PC-3 (cell line): ENCODE data around the gene SPATA9. TPM values are rescaled to one million over a fixed set of nuclear protein-coding genes. Genes with fewer than 3 reads are reported as not detected.
"Not testable (repeated sequence)": the region's sequence is repeated elsewhere in the genome, so short reads cannot be mapped to it uniquely, and the experiment has no call there.

ENCODE experiments used
- ATAC-seq: fragments of 200-7000 bp; cut with Tn5 transposase; 2 replicates; pipeline ENCODE4 v1.9.1; 2020; ENCODE audit warnings: mild to moderate bottlenecking, moderate library complexity
- BruUV-seq: library from RNA; stranded (reverse); fragments of 400-500 nt; replicated peaks from 2 replicates; lab custom pipeline; 2021; lab: Mats Ljungman, UMichigan
- CTCF ChIA-PET: fragments of 300-600 bp; sonication (Branson Sonifier 250); formaldehyde crosslinking; loops from one replicate; lab custom pipeline; 2022; ENCODE audit warnings: antibody characterized with exemption; lab: Charles Lee
- POLR2A ChIA-PET: fragments of 300-600 bp; sonication (Branson Sonifier 250); formaldehyde crosslinking; loops from one replicate; lab custom pipeline; 2022; ENCODE audit warnings: antibody characterized with exemption; ENCODE audit not compliant: unreplicated experiment; lab: Charles Lee
- DNase-seq: peaks from one replicate; pipeline ENCODE4 v3.0.0-alpha.2; 2015
- H2AFZ ChIP-seq: fragments of 300-600 bp; sonication (generic); 2 replicates; pipeline ENCODE4 v1.6.0; 2016; ENCODE audit warnings: antibody characterized with exemption, low read length
- H3F3A ChIP-seq: fragments of 300-600 bp; sonication (generic); one replicate; pipeline ENCODE4 v1.6.0; 2017; ENCODE audit warnings: antibody characterized with exemption, low read length, control low read depth, mild to moderate bottlenecking; ENCODE audit not compliant: unreplicated experiment
- H3K27ac ChIP-seq: fragments of 300-600 bp; sonication (generic); 2 replicates; pipeline ENCODE4 v1.5.1; 2016; ENCODE audit warnings: mild to moderate bottlenecking, low read length
- H3K27me3 ChIP-seq: fragments of 300-600 bp; sonication (generic); 2 replicates; pipeline ENCODE4 v1.6.1; 2016; ENCODE audit warnings: low read length, mixed read lengths
- H3K36me3 ChIP-seq: fragments of 300-600 bp; sonication (generic); 2 replicates; pipeline ENCODE4 v1.6.1; 2016; ENCODE audit warnings: low read depth, mixed run types, low read length, mixed read lengths
- H3K4me1 ChIP-seq: fragments of 300-600 bp; sonication (generic); 2 replicates; pipeline ENCODE4 v1.5.1; 2016; ENCODE audit warnings: low read length; ENCODE audit not compliant: insufficient read depth
- H3K4me2 ChIP-seq: fragments of 300-600 bp; sonication (generic); 2 replicates; pipeline ENCODE4 v1.6.0; 2016; ENCODE audit warnings: low read length
- H3K4me3 ChIP-seq: fragments of 300-600 bp; sonication (generic); 2 replicates; pipeline ENCODE4 v1.5.1; 2016; ENCODE audit warnings: mild to moderate bottlenecking, low read length, mixed read lengths
- H3K79me2 ChIP-seq: fragments of 300-600 bp; sonication (generic); 2 replicates; pipeline ENCODE4 v1.6.1; 2017; ENCODE audit warnings: low read length, mixed read lengths
- H3K9ac ChIP-seq: fragments of 300-600 bp; sonication (generic); 2 replicates; pipeline ENCODE4 v1.6.0; 2016; ENCODE audit warnings: mild to moderate bottlenecking, low read length
- H3K9me2 ChIP-seq: fragments of 300-600 bp; sonication (generic); replicated peaks from 2 replicates; pipeline ENCODE4 v1.6.1; 2016; ENCODE audit warnings: mixed run types, low read length, mixed read lengths
- H3K9me3 ChIP-seq: fragments of 300-600 bp; sonication (generic); 2 replicates; pipeline ENCODE4 v1.6.1; 2016; ENCODE audit warnings: low read length, mixed read lengths
- H4K20me1 ChIP-seq: fragments of 300-600 bp; sonication (generic); 2 replicates; pipeline ENCODE4 v1.6.1; 2016; ENCODE audit warnings: low read length, mixed read lengths
- EZH2 ChIP-seq: fragments of 300-600 bp; sonication (generic); IDR thresholded peaks from one replicate; pipeline ENCODE4 v1.6.1; 2017; ENCODE audit warnings: antibody characterized with exemption, mild to moderate bottlenecking, low read length; ENCODE audit not compliant: unreplicated experiment
- EZH2phosphoT487 ChIP-seq: fragments of 300-600 bp; sonication (generic); IDR thresholded peaks from 2 replicates; pipeline ENCODE4 v1.6.1; 2018; ENCODE audit warnings: mild to moderate bottlenecking, antibody characterized with exemption, low read length, borderline replicate concordance
- intact Hi-C: fragments of 100-400 bp; cut with micrococcal nuclease; formaldehyde crosslinking; loops from 2 replicates; pipeline ENCODE4 v1.9.0; 2023
- total RNA-seq: library from RNA; depleted of rRNA; stranded (reverse); fragments of >200 nt; gene quantifications from 2 replicates; pipeline ENCODE4 v1.2.3, GENCODE V29; 2014
- TF ChIP-seq, protein P1 (sequence below): fragments of 300-600 bp; sonication (generic); conservative IDR thresholded peaks from 2 replicates; pipeline ENCODE4 v1.5.1; 2017; ENCODE audit warnings: antibody characterized with exemption, low read depth, mild to moderate bottlenecking, low read length

Gene SPATA9
- total RNA-seq, 1 experiment from 2014 or later = not detected

DNA sequence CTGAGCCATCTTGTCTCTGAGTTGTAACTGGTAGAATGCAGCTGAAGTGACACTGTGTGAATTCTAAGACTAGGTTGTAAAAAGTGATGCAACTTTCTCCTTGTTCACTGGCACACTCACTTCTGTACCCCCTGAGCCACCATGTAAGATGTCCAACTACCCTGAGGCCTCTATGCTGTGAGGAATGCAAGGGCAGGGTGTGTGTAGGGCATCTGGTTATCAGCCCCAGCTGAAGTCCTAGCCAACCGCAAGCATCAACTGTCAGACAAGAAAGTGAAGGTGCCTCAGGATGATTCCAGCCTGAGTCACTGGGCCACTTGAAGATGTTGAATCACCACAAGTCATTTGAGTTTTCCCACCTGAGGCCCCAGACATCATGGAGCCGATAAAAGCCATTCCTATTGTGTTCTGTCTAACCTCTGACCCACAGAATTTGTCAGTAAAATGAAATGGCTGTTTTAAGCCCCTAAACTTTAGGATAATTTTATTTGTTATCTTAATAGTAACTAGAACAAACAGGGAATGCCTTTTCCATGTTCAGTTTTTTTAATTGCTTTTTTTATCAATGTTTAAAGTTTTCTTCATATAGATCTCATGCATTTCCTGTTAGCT lies 29.7 kb upstream of the SPATA9 start:
- Histone ChIP-seq H3K9ac (no peak overlapping the region), H4K20me1 (no peaks in the 10 kb centered on the region), H3K4me1 (peaks cover 24% of the 10 kb centered on the region), H3K79me2 (no peaks in the 10 kb centered on the region), H2AFZ (no peak overlapping the region), H3K4me3 (no peak overlapping the region), H3K4me2 (peak overlapping the region; percentile 39; the same call in 1 of the 2 replicates), H3K9me3 (no peaks in the 10 kb centered on the region), H3K9me2 (no peaks in the 10 kb centered on the region), H3K27ac (peak overlapping the region; percentile 45), H3K36me3 (no peaks in the 10 kb centered on the region), H3K27me3 (no peaks in the 10 kb centered on the region), H3F3A (no peaks in the 10 kb centered on the region)
- TF ChIP-seq, protein P1, sequence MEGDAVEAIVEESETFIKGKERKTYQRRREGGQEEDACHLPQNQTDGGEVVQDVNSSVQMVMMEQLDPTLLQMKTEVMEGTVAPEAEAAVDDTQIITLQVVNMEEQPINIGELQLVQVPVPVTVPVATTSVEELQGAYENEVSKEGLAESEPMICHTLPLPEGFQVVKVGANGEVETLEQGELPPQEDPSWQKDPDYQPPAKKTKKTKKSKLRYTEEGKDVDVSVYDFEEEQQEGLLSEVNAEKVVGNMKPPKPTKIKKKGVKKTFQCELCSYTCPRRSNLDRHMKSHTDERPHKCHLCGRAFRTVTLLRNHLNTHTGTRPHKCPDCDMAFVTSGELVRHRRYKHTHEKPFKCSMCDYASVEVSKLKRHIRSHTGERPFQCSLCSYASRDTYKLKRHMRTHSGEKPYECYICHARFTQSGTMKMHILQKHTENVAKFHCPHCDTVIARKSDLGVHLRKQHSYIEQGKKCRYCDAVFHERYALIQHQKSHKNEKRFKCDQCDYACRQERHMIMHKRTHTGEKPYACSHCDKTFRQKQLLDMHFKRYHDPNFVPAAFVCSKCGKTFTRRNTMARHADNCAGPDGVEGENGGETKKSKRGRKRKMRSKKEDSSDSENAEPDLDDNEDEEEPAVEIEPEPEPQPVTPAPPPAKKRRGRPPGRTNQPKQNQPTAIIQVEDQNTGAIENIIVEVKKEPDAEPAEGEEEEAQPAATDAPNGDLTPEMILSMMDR = no peak
- TF ChIP-seq EZH2 (no peak), EZH2phosphoT487 (no peak)
- no TSS peak for BruUV-seq
- ChIA-PET POLR2A (no interaction called here), CTCF (no interaction called here)
- intact Hi-C loops = loop anchor here (2.0 kb wide), 1 partner anchor 18 kb away; the partner anchor contains the start of gene RHOBTB3
- ATAC-seq = peak; percentile 97
- DNase-seq = peak; percentile 94

- Histone ChIP-seq H2AFZ (no peak overlapping the region), H3K27me3 (no peaks in the 10 kb centered on the region), H3K9me3 (no peaks in the 10 kb centered on the region), H4K20me1 (no peaks in the 10 kb centered on the region), H3K9ac (no peak overlapping the region), H3K4me1 (peaks cover 24% of the 10 kb centered on the region), H3K27ac (peak overlapping the region; percentile 45; the same call in 1 of the 2 replicates), H3F3A (no peaks in the 10 kb centered on the region), H3K9me2 (no peaks in the 10 kb centered on the region), H3K36me3 (no peaks in the 10 kb centered on the region), H3K4me2 (peak overlapping the region; percentile 39; the same call in 1 of the 2 replicates), H3K4me3 (no peak overlapping the region), H3K79me2 (no peaks in the 10 kb centered on the region)
- intact Hi-C loops = loop anchor here (2.0 kb wide), 1 partner anchor 19 kb away; the partner anchor contains the start of gene RHOBTB3
- POLR2A ChIA-PET = no interaction called here
- BruUV-seq = no TSS peak
- DNase-seq = no peak
- no peak for ATAC-seq
- no peak for TF ChIP-seq EZH2phosphoT487
- no peak for TF ChIP-seq EZH2
- TF ChIP-seq, protein P1 = no peak
- CTCF ChIA-PET = no interaction called here
These were observed 28.9 kb upstream of the SPATA9 start for GRCh38 chr5:95711501-95712346.

- H3K9me2 ChIP-seq, H3F3A ChIP-seq, POLR2A ChIA-PET, BruUV-seq, H3K27ac ChIP-seq, ATAC-seq, H3K9ac ChIP-seq, H4K20me1 ChIP-seq, H3K4me3 ChIP-seq, H3K4me2 ChIP-seq, DNase-seq, CTCF ChIA-PET, H3K9me3 ChIP-seq, intact Hi-C loops, H3K27me3 ChIP-seq, H2AFZ ChIP-seq, H3K79me2 ChIP-seq, H3K36me3 ChIP-seq: not testable (repeated sequence)
- peaks cover 21% of the 10 kb centered on the region for H3K4me1 ChIP-seq
These were observed 28.1 kb upstream of the SPATA9 start for GRCh38 chr5:95710651-95711500.
